ENCODE results near the gene HNRNPUL1.
"Not testable (repeated sequence)": the region's sequence is repeated elsewhere in the genome, so short reads cannot be mapped to it uniquely, and the experiment has no call there.

Gene HNRNPUL1

GRCh38 chr19:41226874-41227390 is 37.2 kb upstream of the HNRNPUL1 start:
- no peak for DNase-seq (ENCODE audit: low read depth)
- TF ChIP-seq CTCF (IDR thresholded peaks at IDR 0.05; ENCODE audit: low read depth, low read length, missing control alignments): no peak
- H3K4me3 ChIP-seq (ENCODE audit: low read depth, low read length): no peak overlapping the region

- no peak for DNase-seq (ENCODE audit: low read depth)
- no peak for TF ChIP-seq CTCF (IDR thresholded peaks at IDR 0.05; ENCODE audit: low read depth, low read length, missing control alignments)
- no peak overlapping the region for H3K4me3 ChIP-seq (ENCODE audit: low read depth, low read length)
These were observed 35.7 kb upstream of the HNRNPUL1 start for GRCh38 chr19:41228486-41228885.

GRCh38 chr19:41229338-41229737 is 34.8 kb upstream of the HNRNPUL1 start:
- DNase-seq (ENCODE audit: low read depth): not testable (repeated sequence)

GRCh38 chr19:41230067-41230857 is 33.9 kb upstream of the HNRNPUL1 start:
- H3K4me3 ChIP-seq (ENCODE audit: low read depth, low read length): no peak overlapping the region
- no peak for TF ChIP-seq CTCF (IDR thresholded peaks at IDR 0.05; ENCODE audit: low read depth, low read length, missing control alignments)
- no peak for DNase-seq (ENCODE audit: low read depth)

More at GRCh38 chr19:41229338-41229737, 34.8 kb upstream of the HNRNPUL1 start:
- H3K4me3 ChIP-seq (ENCODE audit: low read depth, low read length): not testable (repeated sequence)

- no peak for DNase-seq (ENCODE audit: low read depth)
- no peak for TF ChIP-seq CTCF (IDR thresholded peaks at IDR 0.05; ENCODE audit: low read depth, low read length, missing control alignments)
- H3K4me3 ChIP-seq (ENCODE audit: low read depth, low read length): no peak overlapping the region
These were observed 31.5 kb upstream of the HNRNPUL1 start for GRCh38 chr19:41232686-41233085.

GRCh38 chr19:41233748-41234240 is 30.4 kb upstream of the HNRNPUL1 start:
- no peak overlapping the region for H3K4me3 ChIP-seq (ENCODE audit: low read depth, low read length)
- no peak for DNase-seq (ENCODE audit: low read depth)
- TF ChIP-seq CTCF (IDR thresholded peaks at IDR 0.05; ENCODE audit: low read depth, low read length, missing control alignments): no peak

- no peak for DNase-seq (ENCODE audit: low read depth)
- no peak overlapping the region for H3K4me3 ChIP-seq (ENCODE audit: low read depth, low read length)
- TF ChIP-seq CTCF (IDR thresholded peaks at IDR 0.05; ENCODE audit: low read depth, low read length, missing control alignments): no peak
These were observed 29.5 kb upstream of the HNRNPUL1 start for GRCh38 chr19:41234512-41235168.

All from GM12864 (cell line).